ENCODE measurements around the gene SMARCE1. TPM values are rescaled to one million over a fixed set of nuclear protein-coding genes. Genes with fewer than 3 reads are reported as not detected.

Gene SMARCE1
- total RNA-seq, 1 donor from 2014 or later, result 115 TPM

DNA sequence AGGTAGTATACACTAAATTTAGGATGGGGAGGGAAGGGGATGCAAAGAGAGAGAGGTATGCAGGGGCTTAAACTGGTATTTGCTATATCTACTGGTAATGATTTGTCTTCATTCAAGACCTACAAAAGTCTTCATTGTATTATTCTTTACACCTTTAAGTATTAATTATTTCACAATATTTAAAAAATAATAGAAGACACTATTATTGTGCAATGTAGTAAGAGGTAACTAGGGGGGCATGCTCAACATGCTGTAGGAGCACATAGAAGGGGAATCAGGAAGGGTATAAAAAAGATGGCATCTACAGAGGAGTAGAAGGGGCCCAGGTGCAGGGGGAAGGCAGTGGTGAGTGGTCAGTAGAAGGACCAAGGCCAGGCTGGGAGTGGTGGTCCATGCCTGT, 67.5 kb downstream of the SMARCE1 start:
- Histone ChIP-seq H3K4me3 (ENCODE audit: low read depth, low read length) (no peak overlapping the region), H3K27me3 (ENCODE audit: control insufficient read depth, insufficient read depth, low read length) (no peaks in the 10 kb centered on the region), H3K36me3 (ENCODE audit: control insufficient read depth, insufficient read depth, low read length) (no peaks in the 10 kb centered on the region)
- TF ChIP-seq, protein P1, sequence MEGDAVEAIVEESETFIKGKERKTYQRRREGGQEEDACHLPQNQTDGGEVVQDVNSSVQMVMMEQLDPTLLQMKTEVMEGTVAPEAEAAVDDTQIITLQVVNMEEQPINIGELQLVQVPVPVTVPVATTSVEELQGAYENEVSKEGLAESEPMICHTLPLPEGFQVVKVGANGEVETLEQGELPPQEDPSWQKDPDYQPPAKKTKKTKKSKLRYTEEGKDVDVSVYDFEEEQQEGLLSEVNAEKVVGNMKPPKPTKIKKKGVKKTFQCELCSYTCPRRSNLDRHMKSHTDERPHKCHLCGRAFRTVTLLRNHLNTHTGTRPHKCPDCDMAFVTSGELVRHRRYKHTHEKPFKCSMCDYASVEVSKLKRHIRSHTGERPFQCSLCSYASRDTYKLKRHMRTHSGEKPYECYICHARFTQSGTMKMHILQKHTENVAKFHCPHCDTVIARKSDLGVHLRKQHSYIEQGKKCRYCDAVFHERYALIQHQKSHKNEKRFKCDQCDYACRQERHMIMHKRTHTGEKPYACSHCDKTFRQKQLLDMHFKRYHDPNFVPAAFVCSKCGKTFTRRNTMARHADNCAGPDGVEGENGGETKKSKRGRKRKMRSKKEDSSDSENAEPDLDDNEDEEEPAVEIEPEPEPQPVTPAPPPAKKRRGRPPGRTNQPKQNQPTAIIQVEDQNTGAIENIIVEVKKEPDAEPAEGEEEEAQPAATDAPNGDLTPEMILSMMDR (IDR thresholded peaks at IDR 0.05; ENCODE audit: insufficient read depth, low read length, poor library complexity, severe bottlenecking), result no peak
- no peak for DNase-seq (ENCODE audit: low read depth)

DNA sequence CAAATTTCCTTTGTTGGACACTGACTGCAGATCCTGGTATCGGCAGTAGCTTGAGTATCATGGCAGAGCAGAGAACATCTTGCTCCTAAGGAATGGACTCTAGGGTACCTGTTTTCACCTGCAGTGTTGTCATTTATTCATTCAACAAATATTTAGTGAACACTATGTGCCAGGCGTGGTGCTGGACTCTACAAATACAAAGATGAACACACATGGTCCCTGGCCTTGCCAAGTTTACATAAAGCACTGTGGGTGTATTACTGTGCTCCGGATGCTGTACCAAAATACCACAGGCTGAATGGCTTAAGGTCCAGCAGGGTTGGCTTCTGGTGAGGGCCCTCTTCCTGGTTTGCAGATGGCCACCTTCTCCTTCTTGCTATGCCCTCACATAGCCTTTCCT, 68.1 kb downstream of the SMARCE1 start:
- Histone ChIP-seq H3K27me3 (ENCODE audit: control insufficient read depth, insufficient read depth, low read length) (no peaks in the 10 kb centered on the region), H3K4me3 (ENCODE audit: low read depth, low read length) (no peak overlapping the region), H3K36me3 (ENCODE audit: control insufficient read depth, insufficient read depth, low read length) (no peaks in the 10 kb centered on the region)
- TF ChIP-seq, protein P1 (IDR thresholded peaks at IDR 0.05; ENCODE audit: insufficient read depth, low read length, poor library complexity, severe bottlenecking), result no peak
- DNase-seq (ENCODE audit: low read depth), result no peak

DNA sequence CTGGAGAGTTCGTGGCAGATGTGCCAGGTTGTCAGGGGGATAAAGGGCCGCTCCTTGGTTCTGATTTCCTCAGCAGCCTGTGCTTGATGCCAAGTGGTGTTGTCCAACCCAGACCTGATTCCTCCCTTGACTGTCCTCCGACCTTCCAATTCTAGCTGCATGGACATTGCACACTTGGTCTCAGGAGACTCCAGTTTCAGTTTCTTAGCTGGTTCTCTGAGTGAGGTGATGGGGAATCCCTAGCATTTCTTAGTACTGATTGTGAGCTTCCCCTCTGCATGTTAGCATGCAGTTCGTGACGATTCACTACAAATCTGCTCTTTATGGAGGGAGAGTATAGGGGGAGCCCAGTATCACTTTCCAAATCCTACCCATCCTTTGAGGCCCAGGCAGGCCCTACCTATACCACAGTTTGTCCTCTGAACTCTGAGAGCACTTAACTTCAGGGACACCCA, 70.0 kb downstream of the SMARCE1 start:
- DNase-seq (ENCODE audit: low read depth), result no peak
- Histone ChIP-seq H3K4me3 (ENCODE audit: low read depth, low read length) (no peak overlapping the region), H3K27me3 (ENCODE audit: control insufficient read depth, insufficient read depth, low read length) (no peaks in the 10 kb centered on the region), H3K36me3 (ENCODE audit: control insufficient read depth, insufficient read depth, low read length) (no peaks in the 10 kb centered on the region)
- TF ChIP-seq, protein P1 (IDR thresholded peaks at IDR 0.05; ENCODE audit: insufficient read depth, low read length, poor library complexity, severe bottlenecking), result no peak

DNA sequence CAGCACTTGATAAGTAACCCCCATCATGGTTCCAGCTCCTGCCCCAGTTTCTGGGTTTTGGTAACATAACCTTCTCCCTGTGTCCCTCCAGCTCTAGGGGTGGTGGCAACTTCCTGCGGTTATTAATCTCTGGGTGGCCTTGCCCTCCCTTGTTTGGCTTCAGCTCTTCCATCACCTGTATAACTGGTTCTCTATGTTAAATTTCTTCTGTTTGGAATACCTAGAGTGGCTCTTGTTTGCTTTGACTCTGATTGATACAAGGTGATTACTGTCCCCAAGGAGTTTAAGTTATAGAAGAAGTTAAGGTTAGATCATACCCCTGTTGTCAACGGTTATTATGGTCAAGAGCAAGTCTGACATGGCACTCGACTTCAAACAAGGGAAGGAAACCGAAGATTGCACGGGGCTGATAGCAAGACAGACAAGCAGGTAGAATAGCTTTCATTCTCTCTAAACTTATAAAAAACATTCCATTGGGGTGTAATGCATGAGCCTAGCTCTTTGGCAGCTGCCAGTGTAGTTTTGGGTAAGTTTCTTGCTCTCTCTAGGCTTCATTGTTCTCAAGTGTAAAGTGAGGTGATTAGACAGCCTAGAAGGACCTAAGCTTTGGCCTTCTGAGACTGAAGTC, 71.4 kb downstream of the SMARCE1 start:
- no peak for DNase-seq (ENCODE audit: low read depth)
- no peaks in the 10 kb centered on the region for H3K36me3 ChIP-seq (ENCODE audit: control insufficient read depth, insufficient read depth, low read length)
- no peak overlapping the region for H3K4me3 ChIP-seq (ENCODE audit: low read depth, low read length)
- H3K27me3 ChIP-seq (ENCODE audit: control insufficient read depth, insufficient read depth, low read length), result no peaks in the 10 kb centered on the region
- TF ChIP-seq, protein P1 (IDR thresholded peaks at IDR 0.05; ENCODE audit: insufficient read depth, low read length, poor library complexity, severe bottlenecking), result no peak

Other genes starting within 250 kb of the SMARCE1 start
- 14.9 and 17.4 TPM in 2 replicates for gene TOP2A, start 229.9 kb downstream of the SMARCE1 start, total RNA-seq
- 53.6 and 59.8 TPM in 2 replicates for gene IGFBP4, start 204.4 kb downstream of the SMARCE1 start, total RNA-seq
- 0.34 TPM in 1 of 2 replicates, not detected in the other for gene TNS4, start 146.2 kb downstream of the SMARCE1 start, total RNA-seq
- gene CCR7, start 82.3 kb downstream of the SMARCE1 start, total RNA-seq, result not detected in 2 replicates
- not detected in 2 replicates for gene KRT222, start 17.4 kb upstream of the SMARCE1 start, total RNA-seq
- not detected in 2 replicates for gene KRT24, start 55.9 kb upstream of the SMARCE1 start, total RNA-seq
- not detected in 2 replicates for gene KRT25, start 107.5 kb upstream of the SMARCE1 start, total RNA-seq
- gene KRT26, start 124.4 kb upstream of the SMARCE1 start, total RNA-seq, result not detected in 2 replicates
- not detected in 2 replicates for gene KRT27, start 134.7 kb upstream of the SMARCE1 start, total RNA-seq
- not detected in 2 replicates for gene KRT28, start 152.1 kb upstream of the SMARCE1 start, total RNA-seq
- 24.5 and 29.9 TPM in 2 replicates for gene KRT10, start 174.8 kb upstream of the SMARCE1 start, total RNA-seq
- not detected in 2 replicates for gene KRT12, start 219.4 kb upstream of the SMARCE1 start, total RNA-seq
- not detected in 2 replicates for gene KRT20, start 237.4 kb upstream of the SMARCE1 start, total RNA-seq

Data from kidney epithelial cell (primary cell).